ENCODE data around the gene USH1G. TPM values are rescaled to one million over a fixed set of nuclear protein-coding genes. Genes with fewer than 3 reads are reported as not detected.
A peak's percentile ranks its signal among the peaks of the same experiment; 100 is the strongest.

The USH1G gene
- total and polyA plus RNA-seq, 2 of the 13 experiments (the other 11 are each of a cell fraction or from before 2014, with no cell fraction given), result 0.04 TPM; not detected in 1

DNA sequence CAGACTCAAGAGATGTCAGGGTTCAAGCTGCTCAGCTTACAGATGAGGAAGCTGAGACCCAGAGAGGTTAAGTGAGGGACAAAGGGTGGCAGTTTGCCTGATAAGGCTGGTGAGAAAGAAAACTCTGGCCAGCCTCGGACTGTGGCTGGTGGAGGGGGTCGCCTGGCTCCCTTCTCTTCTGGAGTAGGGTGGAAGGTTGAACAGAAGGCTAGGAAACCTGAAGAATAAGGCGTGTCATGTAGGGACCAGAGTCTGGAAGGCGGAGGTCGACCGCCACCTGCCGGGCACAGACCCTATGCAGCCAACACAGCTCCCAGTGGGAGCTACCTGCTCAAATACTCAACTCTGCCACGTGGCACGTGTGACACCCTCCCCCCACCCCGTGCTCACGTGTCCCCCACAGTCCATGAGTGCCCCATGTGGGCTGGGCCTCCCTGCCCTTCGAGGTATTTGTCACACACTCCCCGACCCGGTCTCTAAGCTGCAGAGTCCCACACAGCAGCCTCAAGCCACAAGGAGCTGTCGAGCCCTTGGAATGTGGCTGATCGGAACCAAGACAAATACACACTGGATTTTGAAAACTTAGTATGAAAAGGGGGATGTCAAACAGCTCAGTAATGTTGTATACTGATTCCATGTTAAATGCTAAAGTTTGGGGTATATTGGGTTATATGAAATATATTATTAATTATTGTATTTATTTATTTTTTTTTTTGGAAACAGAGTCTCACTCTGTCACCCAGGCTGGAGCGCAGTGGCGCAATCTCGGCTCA lies 37.7 kb upstream of the USH1G start (continued):
- TF ChIP-seq, protein P1, sequence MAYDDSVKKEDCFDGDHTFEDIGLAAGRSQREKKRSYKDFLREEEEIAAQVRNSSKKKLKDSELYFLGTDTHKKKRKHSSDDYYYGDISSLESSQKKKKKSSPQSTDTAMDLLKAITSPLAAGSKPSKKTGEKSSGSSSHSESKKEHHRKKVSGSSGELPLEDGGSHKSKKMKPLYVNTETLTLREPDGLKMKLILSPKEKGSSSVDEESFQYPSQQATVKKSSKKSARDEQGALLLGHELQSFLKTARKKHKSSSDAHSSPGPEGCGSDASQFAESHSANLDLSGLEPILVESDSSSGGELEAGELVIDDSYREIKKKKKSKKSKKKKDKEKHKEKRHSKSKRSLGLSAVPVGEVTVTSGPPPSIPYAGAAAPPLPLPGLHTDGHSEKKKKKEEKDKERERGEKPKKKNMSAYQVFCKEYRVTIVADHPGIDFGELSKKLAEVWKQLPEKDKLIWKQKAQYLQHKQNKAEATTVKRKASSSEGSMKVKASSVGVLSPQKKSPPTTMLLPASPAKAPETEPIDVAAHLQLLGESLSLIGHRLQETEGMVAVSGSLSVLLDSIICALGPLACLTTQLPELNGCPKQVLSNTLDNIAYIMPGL (CRISPR knock-in tag; IDR thresholded peaks at IDR 0.05; ENCODE audit: borderline replicate concordance in 1 of 2, low read depth in 1 of 2), result peak; percentile 71 to 83
- TF ChIP-seq ZMYM3 (CRISPR knock-in tag; IDR thresholded peaks at IDR 0.05), result 0 out of 2 replicates have a peak, but pooled peaks have one; percentile 11
- no peak for TF ChIP-seq RFXANK (CRISPR knock-in tag; IDR thresholded peaks at IDR 0.05)
- TF ChIP-seq ZBTB10 (CRISPR knock-in tag; IDR thresholded peaks at IDR 0.05; ENCODE audit: borderline replicate concordance), result no peak
- TF ChIP-seq JARID2 (CRISPR knock-in tag; IDR thresholded peaks at IDR 0.05; ENCODE audit: insufficient replicate concordance), result no peak
- TF ChIP-seq, protein P2, sequence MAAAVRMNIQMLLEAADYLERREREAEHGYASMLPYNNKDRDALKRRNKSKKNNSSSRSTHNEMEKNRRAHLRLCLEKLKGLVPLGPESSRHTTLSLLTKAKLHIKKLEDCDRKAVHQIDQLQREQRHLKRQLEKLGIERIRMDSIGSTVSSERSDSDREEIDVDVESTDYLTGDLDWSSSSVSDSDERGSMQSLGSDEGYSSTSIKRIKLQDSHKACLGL (CRISPR knock-in tag; IDR thresholded peaks at IDR 0.05), result peak; percentile 81; the same call in 1 of the 2 replicates
- peak; percentile 96 for TF ChIP-seq ZNF280B (CRISPR knock-in tag; IDR thresholded peaks at IDR 0.05; ENCODE audit: borderline replicate concordance)
- no peak for TF ChIP-seq SMARCC2 (IDR thresholded peaks at IDR 0.05)
- TF ChIP-seq NR2F1 (CRISPR knock-in tag; IDR thresholded peaks at IDR 0.05), result no peak
- no peak for TF ChIP-seq ZNF180 (CRISPR knock-in tag; IDR thresholded peaks at IDR 0.05; ENCODE audit: borderline replicate concordance, low read depth)
- peak; percentile 76 for TF ChIP-seq MIER2 (CRISPR knock-in tag; IDR thresholded peaks at IDR 0.05)
- no peak for TF ChIP-seq NCOR1 (IDR thresholded peaks at IDR 0.05; ENCODE audit: borderline replicate concordance, low read length)
- peak; percentile 31; the same call in 1 of the 2 replicates for TF ChIP-seq ZNF510 (CRISPR knock-in tag; IDR thresholded peaks at IDR 0.05; ENCODE audit: low read depth)
- TF ChIP-seq ZUFSP (CRISPR knock-in tag; IDR thresholded peaks at IDR 0.05; ENCODE audit: borderline replicate concordance), result no peak
- TF ChIP-seq SOX6 (IDR thresholded peaks at IDR 0.05), result no peak
- peak; percentile 63 for TF ChIP-seq SOX6 (CRISPR knock-in tag; IDR thresholded peaks at IDR 0.05)
- 0 out of 2 replicates have a peak, but pooled peaks have one; percentile 86 for TF ChIP-seq ZNF891 (CRISPR knock-in tag; IDR thresholded peaks at IDR 0.05)
- TF ChIP-seq, protein P3, sequence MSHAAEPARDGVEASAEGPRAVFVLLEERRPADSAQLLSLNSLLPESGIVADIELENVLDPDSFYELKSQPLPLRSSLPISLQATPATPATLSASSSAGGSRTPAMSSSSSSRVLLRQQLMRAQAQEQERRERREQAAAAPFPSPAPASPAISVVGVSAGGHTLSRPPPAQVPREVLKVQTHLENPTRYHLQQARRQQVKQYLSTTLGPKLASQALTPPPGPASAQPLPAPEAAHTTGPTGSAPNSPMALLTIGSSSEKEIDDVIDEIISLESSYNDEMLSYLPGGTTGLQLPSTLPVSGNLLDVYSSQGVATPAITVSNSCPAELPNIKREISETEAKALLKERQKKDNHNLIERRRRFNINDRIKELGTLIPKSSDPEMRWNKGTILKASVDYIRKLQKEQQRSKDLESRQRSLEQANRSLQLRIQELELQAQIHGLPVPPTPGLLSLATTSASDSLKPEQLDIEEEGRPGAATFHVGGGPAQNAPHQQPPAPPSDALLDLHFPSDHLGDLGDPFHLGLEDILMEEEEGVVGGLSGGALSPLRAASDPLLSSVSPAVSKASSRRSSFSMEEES (CRISPR knock-in tag; IDR thresholded peaks at IDR 0.05), result peak; percentile 80
- no peak for TF ChIP-seq HHEX (CRISPR knock-in tag; IDR thresholded peaks at IDR 0.05)

All from HepG2 (cell line).